ENCODE results near the gene ANAPC1. TPM values are rescaled to one million over a fixed set of nuclear protein-coding genes. Genes with fewer than 3 reads are reported as not detected.
"Not testable (repeated sequence)": the region's sequence is repeated elsewhere in the genome, so short reads cannot be mapped to it uniquely, and the experiment has no call there.

ANAPC1 gene
- total RNA-seq (2014; rRNA removed; shearing (Covaris generic); ENCODE audit: low replicate concordance), result 21.0 and 30.5 TPM in 2 replicates

- peak within 1 kb of the TSS; percentile 99 for H3K4me3 ChIP-seq
- peak; percentile 88 for DNase-seq
- no peaks in the 10 kb centered on the region for H3K9me3 ChIP-seq
- H3K27me3 ChIP-seq, result no peaks in the 10 kb centered on the region; the same call in 1 of the 2 replicates
- H3K36me3 ChIP-seq, result peaks cover 7% of the 10 kb centered on the region
Measured at GRCh38 chr2:111883661-111884591, at the start of gene ANAPC1. Gene ANAPC1 (minus strand): TSS chr2:111884193. CDS start chr2:111880825, 3,368 bp downstream.

- H3K4me3 ChIP-seq, result no peak overlapping the region
- no peaks in the 10 kb centered on the region; the same call in 1 of the 2 replicates for H3K27me3 ChIP-seq
- no peak for DNase-seq
- no peaks in the 10 kb centered on the region for H3K9me3 ChIP-seq
- no peaks in the 10 kb centered on the region for H3K36me3 ChIP-seq
Measured at GRCh38 chr2:111932841-111933291, 48.9 kb upstream of the ANAPC1 start.

GRCh38 chr2:111930875-111931274, 46.9 kb upstream of the ANAPC1 start:
- peak; percentile 15 for DNase-seq
- H3K9me3 ChIP-seq, result no peaks in the 10 kb centered on the region
- no peaks in the 10 kb centered on the region for H3K36me3 ChIP-seq
- H3K4me3 ChIP-seq, result no peak overlapping the region
- H3K27me3 ChIP-seq, result no peaks in the 10 kb centered on the region; the same call in 1 of the 2 replicates

- Histone ChIP-seq H3K9me3 (no peaks in the 10 kb centered on the region), H3K27me3 (no peaks in the 10 kb centered on the region; the same call in 1 of the 2 replicates), H3K4me3 (no peak overlapping the region), H3K36me3 (no peaks in the 10 kb centered on the region)
- DNase-seq, result no peak
Measured at GRCh38 chr2:111930409-111930808, 46.4 kb upstream of the ANAPC1 start.

- no peak overlapping the region for H3K4me3 ChIP-seq
- H3K27me3 ChIP-seq, result no peaks in the 10 kb centered on the region
- H3K36me3 ChIP-seq, result no peaks in the 10 kb centered on the region
- H3K9me3 ChIP-seq, result no peaks in the 10 kb centered on the region
- DNase-seq, result no peak
Measured at GRCh38 chr2:111927723-111928122, 43.7 kb upstream of the ANAPC1 start.

- DNase-seq, result no peak
- no peaks in the 10 kb centered on the region for H3K9me3 ChIP-seq
- H3K4me3 ChIP-seq, result no peak overlapping the region
- H3K36me3 ChIP-seq, result no peaks in the 10 kb centered on the region
- no peaks in the 10 kb centered on the region for H3K27me3 ChIP-seq
Measured at GRCh38 chr2:111924617-111925107, 40.7 kb upstream of the ANAPC1 start.

- H3K9me3 ChIP-seq, result no peaks in the 10 kb centered on the region
- no peaks in the 10 kb centered on the region for H3K27me3 ChIP-seq
- H3K4me3 ChIP-seq, result no peak overlapping the region
- DNase-seq, result no peak
- no peaks in the 10 kb centered on the region for H3K36me3 ChIP-seq
Measured at GRCh38 chr2:111923276-111923804, 39.3 kb upstream of the ANAPC1 start.

- DNase-seq, result peak; percentile 48
- no peaks in the 10 kb centered on the region for H3K9me3 ChIP-seq
- no peaks in the 10 kb centered on the region for H3K27me3 ChIP-seq
- no peak overlapping the region for H3K4me3 ChIP-seq
- no peaks in the 10 kb centered on the region for H3K36me3 ChIP-seq
Measured at GRCh38 chr2:111919794-111920608, 36.0 kb upstream of the ANAPC1 start.

GRCh38 chr2:111919365-111919764, 35.4 kb upstream of the ANAPC1 start:
- Histone ChIP-seq H3K36me3 (no peaks in the 10 kb centered on the region), H3K27me3 (no peaks in the 10 kb centered on the region), H3K4me3 (no peak overlapping the region), H3K9me3 (no peaks in the 10 kb centered on the region)
- no peak for DNase-seq

- Histone ChIP-seq H3K27me3 (no peaks in the 10 kb centered on the region), H3K4me3 (no peak overlapping the region), H3K9me3 (no peaks in the 10 kb centered on the region), H3K36me3 (no peaks in the 10 kb centered on the region)
- DNase-seq, result peak; percentile 47
Measured at GRCh38 chr2:111918383-111918806, 34.4 kb upstream of the ANAPC1 start.

GRCh38 chr2:111917106-111917505, 33.1 kb upstream of the ANAPC1 start:
- H3K9me3 ChIP-seq, result no peaks in the 10 kb centered on the region
- H3K27me3 ChIP-seq, result no peaks in the 10 kb centered on the region
- no peak overlapping the region for H3K4me3 ChIP-seq
- DNase-seq, result no peak
- H3K36me3 ChIP-seq, result no peaks in the 10 kb centered on the region

- Histone ChIP-seq H3K27me3 (no peaks in the 10 kb centered on the region), H3K9me3 (no peaks in the 10 kb centered on the region), H3K4me3 (no peak overlapping the region), H3K36me3 (no peaks in the 10 kb centered on the region)
- no peak for DNase-seq
Measured at GRCh38 chr2:111912547-111912946, 28.6 kb upstream of the ANAPC1 start.

GRCh38 chr2:111911295-111911977, 27.4 kb upstream of the ANAPC1 start:
- not testable (repeated sequence) for H3K27me3 ChIP-seq, H3K4me3 ChIP-seq, DNase-seq, H3K9me3 ChIP-seq, H3K36me3 ChIP-seq

GRCh38 chr2:111910609-111911277, 26.8 kb upstream of the ANAPC1 start:
- H3K9me3 ChIP-seq, result no peaks in the 10 kb centered on the region
- no peaks in the 10 kb centered on the region for H3K36me3 ChIP-seq
- H3K27me3 ChIP-seq, result no peaks in the 10 kb centered on the region
- DNase-seq, result no peak
- H3K4me3 ChIP-seq, result no peak overlapping the region

GRCh38 chr2:111909997-111910396, 26.0 kb upstream of the ANAPC1 start:
- H3K27me3 ChIP-seq, H3K36me3 ChIP-seq, H3K4me3 ChIP-seq, H3K9me3 ChIP-seq, DNase-seq: not testable (repeated sequence)

GRCh38 chr2:111909079-111909478, 25.1 kb upstream of the ANAPC1 start:
- H3K27me3 ChIP-seq, result no peaks in the 10 kb centered on the region
- no peaks in the 10 kb centered on the region for H3K9me3 ChIP-seq
- no peak overlapping the region for H3K4me3 ChIP-seq
- H3K36me3 ChIP-seq, result no peaks in the 10 kb centered on the region
- DNase-seq, result no peak

All from MG63 (cell line).